Measurements from ENCODE around the gene DPYD.

Gene DPYD

GRCh38 chr1:97332716-97333115, 588.1 kb downstream of the DPYD start:
- in situ Hi-C loops (cut with MboI; ENCODE audit: low sequenced_read_pairs), result no loop called here
- DNase-seq (ENCODE audit: low spot score in 2 of 2), result no peak
- Histone ChIP-seq H3K36me3 (replicated peaks) (no peaks in the 10 kb centered on the region), H3K4me1 (no peaks in the 10 kb centered on the region), H3K4me3 (no peak overlapping the region), H3K9me3 (no peaks in the 10 kb centered on the region), H3K27me3 (ENCODE audit: low read depth) (no peaks in the 10 kb centered on the region)

GRCh38 chr1:97331165-97331564, 589.7 kb downstream of the DPYD start:
- no peak overlapping the region for H3K4me3 ChIP-seq
- DNase-seq (ENCODE audit: low spot score in 2 of 2), result no peak
- no peaks in the 10 kb centered on the region for H3K27me3 ChIP-seq (ENCODE audit: low read depth)
- H3K9me3 ChIP-seq, result no peaks in the 10 kb centered on the region
- in situ Hi-C loops (cut with MboI; ENCODE audit: low sequenced_read_pairs), result no loop called here
- no peaks in the 10 kb centered on the region for H3K4me1 ChIP-seq
- H3K36me3 ChIP-seq (replicated peaks), result no peaks in the 10 kb centered on the region

- Histone ChIP-seq H3K27me3 (ENCODE audit: low read depth) (no peaks in the 10 kb centered on the region), H3K36me3 (replicated peaks) (no peaks in the 10 kb centered on the region), H3K4me1 (no peaks in the 10 kb centered on the region), H3K4me3 (no peak overlapping the region), H3K9me3 (no peaks in the 10 kb centered on the region)
- no peak for DNase-seq (ENCODE audit: low spot score in 2 of 2)
- in situ Hi-C loops (cut with MboI; ENCODE audit: low sequenced_read_pairs), result no loop called here
Measured at GRCh38 chr1:97314685-97315084, 606.1 kb downstream of the DPYD start.

GRCh38 chr1:97308131-97308530, 612.7 kb downstream of the DPYD start:
- no peak overlapping the region for H3K4me3 ChIP-seq
- no peaks in the 10 kb centered on the region for H3K9me3 ChIP-seq
- in situ Hi-C loops (cut with MboI; ENCODE audit: low sequenced_read_pairs), result no loop called here
- H3K4me1 ChIP-seq, result no peaks in the 10 kb centered on the region
- no peak for DNase-seq (ENCODE audit: low spot score in 2 of 2)
- H3K27me3 ChIP-seq (ENCODE audit: low read depth), result no peaks in the 10 kb centered on the region
- H3K36me3 ChIP-seq (replicated peaks), result no peaks in the 10 kb centered on the region

- in situ Hi-C loops (cut with MboI; ENCODE audit: low sequenced_read_pairs), result no loop called here
- no peak overlapping the region for H3K4me3 ChIP-seq
- no peak for DNase-seq (ENCODE audit: low spot score in 2 of 2)
- no peaks in the 10 kb centered on the region for H3K36me3 ChIP-seq (replicated peaks)
- no peaks in the 10 kb centered on the region for H3K4me1 ChIP-seq
- H3K27me3 ChIP-seq (ENCODE audit: low read depth), result no peaks in the 10 kb centered on the region
- H3K9me3 ChIP-seq, result no peaks in the 10 kb centered on the region
Measured at GRCh38 chr1:97307568-97307967, 613.3 kb downstream of the DPYD start.

GRCh38 chr1:97307151-97307550, 613.7 kb downstream of the DPYD start:
- H3K4me1 ChIP-seq, result no peaks in the 10 kb centered on the region
- DNase-seq (ENCODE audit: low spot score in 2 of 2), result no peak
- H3K9me3 ChIP-seq, result no peaks in the 10 kb centered on the region
- H3K4me3 ChIP-seq, result no peak overlapping the region
- no peaks in the 10 kb centered on the region for H3K36me3 ChIP-seq (replicated peaks)
- in situ Hi-C loops (cut with MboI; ENCODE audit: low sequenced_read_pairs), result no loop called here
- no peaks in the 10 kb centered on the region for H3K27me3 ChIP-seq (ENCODE audit: low read depth)

GRCh38 chr1:97306504-97306903, 614.3 kb downstream of the DPYD start:
- no peak overlapping the region for H3K4me3 ChIP-seq
- no peaks in the 10 kb centered on the region for H3K9me3 ChIP-seq
- no peaks in the 10 kb centered on the region for H3K36me3 ChIP-seq (replicated peaks)
- no peaks in the 10 kb centered on the region for H3K27me3 ChIP-seq (ENCODE audit: low read depth)
- in situ Hi-C loops (cut with MboI; ENCODE audit: low sequenced_read_pairs), result no loop called here
- no peaks in the 10 kb centered on the region for H3K4me1 ChIP-seq
- no peak for DNase-seq (ENCODE audit: low spot score in 2 of 2)

- peak; percentile 10 to 43 for DNase-seq (ENCODE audit: low spot score in 2 of 2)
- Histone ChIP-seq H3K4me3 (no peak overlapping the region), H3K9me3 (no peaks in the 10 kb centered on the region), H3K27me3 (ENCODE audit: low read depth) (no peaks in the 10 kb centered on the region), H3K36me3 (replicated peaks) (no peaks in the 10 kb centered on the region), H3K4me1 (no peaks in the 10 kb centered on the region)
- in situ Hi-C loops (cut with MboI; ENCODE audit: low sequenced_read_pairs), result no loop called here
Measured at GRCh38 chr1:97304366-97304765, 616.5 kb downstream of the DPYD start.

- H3K27me3 ChIP-seq (ENCODE audit: low read depth), result no peaks in the 10 kb centered on the region
- no peak for DNase-seq (ENCODE audit: low spot score in 2 of 2)
- in situ Hi-C loops (cut with MboI; ENCODE audit: low sequenced_read_pairs), result no loop called here
- H3K4me3 ChIP-seq, result no peak overlapping the region
- H3K36me3 ChIP-seq (replicated peaks), result no peaks in the 10 kb centered on the region
- no peaks in the 10 kb centered on the region for H3K4me1 ChIP-seq
- H3K9me3 ChIP-seq, result no peaks in the 10 kb centered on the region
Measured at GRCh38 chr1:97298966-97299365, 621.9 kb downstream of the DPYD start.

GRCh38 chr1:97297611-97298010, 623.2 kb downstream of the DPYD start:
- no peaks in the 10 kb centered on the region for H3K27me3 ChIP-seq (ENCODE audit: low read depth)
- H3K36me3 ChIP-seq (replicated peaks), result no peaks in the 10 kb centered on the region
- H3K4me3 ChIP-seq, result no peak overlapping the region
- in situ Hi-C loops (cut with MboI; ENCODE audit: low sequenced_read_pairs), result no loop called here
- no peaks in the 10 kb centered on the region for H3K4me1 ChIP-seq
- H3K9me3 ChIP-seq, result no peaks in the 10 kb centered on the region
- DNase-seq (ENCODE audit: low spot score in 2 of 2), result no peak

- no peaks in the 10 kb centered on the region for H3K36me3 ChIP-seq (replicated peaks)
- H3K4me3 ChIP-seq, result no peak overlapping the region
- no peaks in the 10 kb centered on the region for H3K27me3 ChIP-seq (ENCODE audit: low read depth)
- H3K4me1 ChIP-seq, result no peaks in the 10 kb centered on the region
- no peaks in the 10 kb centered on the region for H3K9me3 ChIP-seq
- in situ Hi-C loops (cut with MboI; ENCODE audit: low sequenced_read_pairs), result no loop called here
- DNase-seq (ENCODE audit: low spot score in 2 of 2), result no peak
Measured at GRCh38 chr1:97281962-97282361, 638.9 kb downstream of the DPYD start.

- no peak for DNase-seq (ENCODE audit: low spot score in 2 of 2)
Measured at GRCh38 chr1:97277891-97278654, 642.8 kb downstream of the DPYD start.

GRCh38 chr1:97271916-97272788, 648.7 kb downstream of the DPYD start:
- Histone ChIP-seq H3K36me3 (replicated peaks) (no peaks in the 10 kb centered on the region), H3K9me3 (no peaks in the 10 kb centered on the region), H3K4me3 (no peak overlapping the region), H3K4me1 (no peaks in the 10 kb centered on the region), H3K27me3 (ENCODE audit: low read depth) (no peaks in the 10 kb centered on the region)
- in situ Hi-C loops (cut with MboI; ENCODE audit: low sequenced_read_pairs), result no loop called here
- DNase-seq (ENCODE audit: low spot score in 2 of 2), result no peak

More at GRCh38 chr1:97277891-97278654, 642.8 kb downstream of the DPYD start:
- Histone ChIP-seq H3K4me1 (no peaks in the 10 kb centered on the region), H3K9me3 (no peaks in the 10 kb centered on the region), H3K36me3 (replicated peaks) (no peaks in the 10 kb centered on the region), H3K27me3 (ENCODE audit: low read depth) (no peaks in the 10 kb centered on the region), H3K4me3 (no peak overlapping the region)
- in situ Hi-C loops (cut with MboI; ENCODE audit: low sequenced_read_pairs), result no loop called here
